Amniotic epithelial cell (primary cell): ENCODE results near the gene ODC1.
"Not testable (repeated sequence)": the region's sequence is repeated elsewhere in the genome, so short reads cannot be mapped to it uniquely, and the experiment has no call there.

Experiments used
- DNase-seq: peaks from one replicate; pipeline ENCODE4 v3.0.0-alpha.2; 2010; ENCODE audit warnings: low read depth

ODC1 gene

DNA sequence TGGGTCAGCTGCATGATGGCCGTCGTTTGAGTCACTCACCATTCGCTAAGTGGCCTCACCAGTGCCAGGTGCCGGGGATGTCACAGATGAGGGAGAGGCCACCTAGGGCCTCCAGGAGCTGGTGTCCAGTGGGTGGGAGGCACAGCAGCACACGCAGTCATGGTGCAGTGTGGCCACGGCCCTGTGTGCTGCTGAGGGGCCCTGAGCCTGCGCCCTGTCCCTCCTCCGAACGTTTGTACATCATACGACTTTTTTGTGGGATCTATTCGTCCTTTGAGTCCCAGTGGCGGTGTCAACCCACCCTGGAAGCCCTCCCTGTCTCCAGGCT, 30.1 kb upstream of the ODC1 start:
- no peak for DNase-seq

DNA sequence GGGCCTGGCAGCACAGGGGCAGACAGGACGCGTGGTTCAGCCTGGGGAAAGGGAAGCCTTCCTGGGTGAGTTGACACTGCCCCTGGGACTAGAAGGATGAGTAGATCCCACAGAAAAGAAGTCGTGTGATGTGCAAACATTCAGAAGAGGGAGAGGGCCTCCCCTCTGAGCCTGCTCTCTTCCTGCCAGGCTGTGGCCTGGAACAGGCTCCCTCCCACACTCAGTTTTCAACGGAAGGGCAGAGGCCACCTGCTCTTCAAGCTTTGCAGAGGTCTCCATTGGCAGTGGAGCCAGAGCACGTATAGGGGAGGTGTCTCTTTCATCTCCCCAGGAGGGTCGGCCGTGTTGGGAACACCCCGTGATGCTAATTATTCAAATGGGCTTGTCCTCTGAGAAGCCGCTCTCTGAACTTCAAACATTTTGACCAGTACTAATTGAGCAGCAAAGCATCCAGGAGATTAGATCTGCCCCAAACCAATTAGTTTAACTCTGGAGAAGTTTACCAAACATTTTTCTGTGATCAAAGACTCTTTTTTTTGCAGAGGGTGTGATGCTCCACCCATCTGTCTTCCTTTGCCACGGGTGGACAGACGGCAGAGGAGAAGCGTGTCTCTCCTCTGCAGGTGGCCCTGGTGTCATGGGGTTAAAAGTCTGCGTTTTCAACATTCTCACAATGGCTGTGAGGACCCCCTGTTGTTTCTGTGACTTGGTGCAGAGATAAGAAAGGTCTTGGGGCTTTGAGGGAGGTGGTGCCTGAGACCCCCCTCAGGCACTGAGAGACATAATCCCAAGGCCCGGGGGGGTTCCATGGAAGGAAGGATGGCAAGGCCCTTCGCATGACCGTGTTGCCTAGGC, 29.5 kb upstream of the ODC1 start:
- DNase-seq, result no peak

DNA sequence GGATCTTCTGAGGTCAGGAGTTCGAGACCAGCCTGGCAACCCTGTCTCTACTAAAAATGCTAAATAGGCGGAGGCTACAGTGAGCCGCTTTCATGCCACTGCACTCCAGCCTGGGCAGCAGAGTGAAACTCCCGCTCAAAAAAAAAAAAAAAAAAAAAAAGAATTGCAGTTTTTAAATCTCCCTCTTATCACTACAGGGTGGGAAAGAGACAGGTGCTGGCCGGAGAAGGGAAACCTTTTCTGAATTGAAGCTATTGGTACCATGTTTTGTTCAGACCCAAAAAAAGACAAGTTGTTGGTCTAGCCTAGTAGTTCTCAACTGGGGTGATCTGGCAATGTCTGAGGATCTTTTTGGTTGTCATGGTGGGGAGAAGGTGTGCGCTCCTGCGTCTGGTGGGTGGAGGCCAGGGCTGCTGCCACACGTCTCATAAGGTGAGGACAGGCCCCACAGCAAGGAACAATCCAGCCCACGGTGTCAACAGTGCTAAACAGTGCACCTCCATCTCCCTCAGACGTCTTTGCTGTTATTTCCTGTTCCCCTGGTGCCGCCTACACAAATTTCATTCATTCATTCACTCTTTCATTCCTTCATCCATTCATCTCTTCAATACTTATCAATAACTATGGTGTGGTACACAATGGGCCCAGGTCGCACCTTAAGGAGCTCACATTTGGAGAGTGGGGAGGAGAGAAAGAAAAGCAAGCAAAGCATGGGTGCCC, 28.8 kb upstream of the ODC1 start:
- DNase-seq, result no peak

DNA sequence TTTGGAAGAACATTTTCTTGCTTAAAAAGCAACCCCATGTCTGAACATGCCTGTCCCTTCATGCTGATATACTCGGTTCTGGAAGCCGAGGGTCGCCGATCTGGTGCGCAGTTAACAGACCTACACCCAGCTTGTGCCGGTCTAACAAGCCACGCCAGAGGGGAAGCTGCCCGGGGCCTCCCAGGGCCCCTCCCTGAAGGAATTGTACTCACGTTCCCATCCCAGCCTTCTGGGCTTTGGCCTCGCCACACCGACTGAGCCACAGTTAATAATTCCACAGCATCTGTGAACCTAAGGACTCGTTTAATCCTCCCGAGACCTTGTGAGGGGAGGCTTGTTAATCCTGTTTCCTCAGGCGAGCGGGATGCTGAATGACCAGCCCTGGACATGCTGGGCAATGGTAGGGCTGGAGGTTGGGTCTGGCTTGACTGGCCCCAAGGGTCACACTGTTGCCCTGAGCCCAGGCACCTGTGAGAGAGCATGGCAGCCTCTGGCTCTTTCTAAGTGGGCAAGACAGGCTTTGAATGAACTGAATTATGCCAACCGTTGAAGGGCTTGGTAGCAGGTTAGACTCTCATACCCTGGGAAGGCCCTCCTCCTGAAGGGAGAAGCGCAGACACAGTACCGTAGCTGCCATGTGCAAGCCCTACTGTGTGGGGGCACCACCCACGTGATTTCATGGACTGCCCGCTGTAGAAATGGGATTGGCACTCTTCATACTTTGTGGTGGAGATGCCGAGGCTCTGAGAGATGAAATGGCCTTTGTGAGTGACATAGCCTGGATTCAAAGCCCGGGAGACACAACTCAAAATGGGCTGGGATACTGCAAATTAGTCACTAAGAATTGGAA, 27.9 kb upstream of the ODC1 start:
- DNase-seq, result no peak

DNA sequence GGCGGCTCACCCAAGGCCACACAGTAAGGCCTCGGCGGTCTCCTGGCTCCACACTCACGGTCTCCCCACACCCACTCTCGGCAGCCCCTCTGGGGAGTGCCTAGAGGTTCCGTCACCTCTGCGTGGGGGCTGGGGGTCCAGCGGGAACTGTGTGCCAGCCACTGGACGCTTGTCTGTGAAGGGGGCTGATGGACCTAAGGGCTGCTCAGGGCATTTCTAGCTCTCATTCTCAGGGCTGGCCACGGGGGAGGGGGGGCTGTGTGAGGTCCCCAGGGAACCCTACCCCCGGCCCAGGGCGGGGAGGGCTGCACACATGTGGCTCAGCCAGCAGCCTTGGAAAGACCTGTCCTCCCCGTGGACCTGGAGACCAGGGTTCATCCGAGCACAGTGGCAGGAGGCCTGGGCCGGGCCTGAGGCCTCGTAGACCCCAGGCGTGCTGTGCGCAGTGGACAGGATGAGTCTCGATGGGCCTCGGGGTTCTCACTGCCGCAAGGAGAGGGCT, 27.1 kb upstream of the ODC1 start:
- no peak for DNase-seq

DNA sequence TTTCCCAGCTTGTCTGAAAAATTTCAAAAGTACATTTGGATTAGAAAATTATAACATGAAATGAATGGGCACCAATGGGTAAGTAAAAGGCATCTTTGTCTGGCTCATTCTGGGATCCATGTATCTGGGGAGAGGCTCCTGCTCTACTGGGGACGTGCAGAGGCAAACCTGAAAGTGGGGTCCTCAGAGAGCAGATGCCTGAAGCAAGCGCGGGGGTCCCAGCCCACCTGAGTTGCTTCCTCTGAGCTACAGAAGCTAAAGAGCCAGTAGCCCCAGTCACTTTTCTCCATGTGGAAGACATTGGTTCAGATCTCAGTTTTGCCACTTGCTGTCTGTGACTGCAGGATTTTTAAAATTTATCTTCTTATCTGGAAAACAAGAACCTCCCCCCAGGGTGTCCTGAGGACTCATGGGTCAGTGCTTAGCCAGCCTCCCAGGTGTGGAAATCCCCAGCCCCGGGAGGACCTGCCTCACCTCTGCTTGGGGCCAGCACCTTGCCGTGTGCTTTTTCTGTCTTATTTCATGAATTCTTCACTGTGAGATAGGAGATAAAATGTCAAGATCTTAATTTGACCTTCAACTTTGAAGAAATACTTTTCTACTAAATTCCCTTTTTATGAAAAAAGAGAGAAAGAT, 25.1 kb upstream of the ODC1 start:
- DNase-seq, result no peak

DNA sequence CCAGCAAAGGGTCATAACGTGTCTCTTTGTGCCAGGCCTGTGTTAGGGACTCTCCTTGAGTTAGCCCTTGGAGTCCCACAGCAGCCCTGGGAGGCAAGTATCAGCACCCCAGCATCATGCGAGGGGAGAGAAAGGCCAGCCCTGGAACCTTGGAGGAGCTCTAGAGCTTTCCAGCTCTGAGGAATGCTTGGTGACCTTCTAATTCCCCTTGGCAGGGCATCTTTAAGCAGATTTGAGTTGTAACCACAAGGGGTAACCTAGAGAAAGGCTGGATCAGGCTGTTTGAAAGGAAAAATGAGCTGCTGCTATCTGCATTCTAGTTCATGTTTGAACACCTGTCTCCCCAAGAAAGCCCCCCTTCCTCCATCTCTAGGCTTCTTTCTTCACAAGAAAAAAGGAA, 23.8 kb upstream of the ODC1 start:
- DNase-seq, result no peak

DNA sequence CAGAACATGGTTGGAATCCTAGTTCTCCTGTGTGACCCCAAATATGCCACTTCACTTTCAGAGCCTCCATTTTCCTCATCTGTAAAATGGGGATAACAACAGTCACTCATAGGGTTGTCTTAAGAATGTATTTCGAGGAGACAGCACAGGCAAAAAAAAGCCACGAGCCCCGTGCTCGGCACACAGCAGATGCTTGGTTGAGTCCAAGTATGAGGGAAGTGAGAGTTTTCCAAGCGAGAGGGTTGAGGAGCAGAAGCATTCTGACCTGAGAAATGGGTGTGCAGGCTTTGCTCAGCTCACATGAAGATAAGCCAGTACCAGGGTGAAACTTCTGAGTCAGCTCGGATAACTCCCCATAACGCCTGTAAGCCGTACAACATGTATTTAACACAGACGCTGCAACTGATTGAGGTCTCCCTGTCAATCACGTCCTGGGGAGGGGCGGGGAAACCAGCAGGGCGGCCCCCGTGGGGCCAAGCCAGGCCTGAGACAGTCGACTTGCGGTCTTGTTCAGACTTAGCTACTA, 23.0 kb upstream of the ODC1 start:
- DNase-seq, result peak; percentile 16

DNA sequence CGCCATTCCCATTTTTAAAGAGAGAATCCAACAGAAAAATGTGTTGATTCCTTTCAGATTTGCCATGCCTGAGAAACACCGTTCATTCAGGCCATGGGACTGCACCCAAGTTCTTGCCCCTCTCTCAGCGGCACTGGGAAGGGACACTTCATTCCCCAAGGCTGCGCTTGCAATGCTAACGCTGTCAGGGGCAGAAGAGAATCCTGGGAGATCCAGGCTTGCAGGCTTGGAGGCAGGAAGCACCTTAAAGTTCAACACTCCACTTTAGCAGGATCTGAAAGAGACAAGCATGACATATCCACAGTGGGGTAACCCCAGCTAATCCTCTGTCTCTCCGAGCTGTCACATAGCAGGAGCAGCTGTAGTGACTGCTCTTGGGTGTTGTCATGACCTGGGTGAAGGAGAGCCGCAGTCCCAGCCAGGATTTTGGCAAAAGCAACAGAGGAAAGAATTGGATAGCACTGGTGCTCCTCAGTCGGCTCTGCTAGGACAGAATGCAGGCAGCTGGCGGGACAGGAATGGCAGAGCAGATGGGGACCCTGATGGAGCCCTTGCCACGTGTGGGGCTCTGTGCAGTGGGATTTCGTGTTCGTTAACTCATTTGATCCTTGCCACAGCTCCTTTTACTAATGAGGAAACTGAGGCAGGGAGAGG, 22.0 kb upstream of the ODC1 start:
- no peak for DNase-seq

DNA sequence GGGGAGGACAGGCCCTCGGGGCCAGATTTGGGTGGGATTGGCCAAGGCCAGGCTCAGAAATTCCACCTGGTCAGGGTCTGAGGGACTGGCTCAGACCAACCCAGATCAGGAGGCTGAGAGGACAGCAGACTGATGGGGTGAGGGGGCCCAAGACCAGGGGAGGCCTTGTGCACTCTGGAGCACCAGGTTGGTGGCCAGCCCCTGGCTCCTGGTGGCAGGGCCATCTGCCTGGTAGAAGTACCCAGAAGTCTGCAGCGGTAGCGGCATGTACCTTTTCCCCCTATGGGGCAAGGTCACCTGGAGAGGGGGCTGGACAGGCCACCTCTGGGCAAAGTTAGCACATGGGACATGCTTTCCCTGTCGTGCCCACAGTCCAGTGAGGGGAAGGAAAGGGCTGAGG, 21.2 kb upstream of the ODC1 start:
- DNase-seq, result no peak

DNA sequence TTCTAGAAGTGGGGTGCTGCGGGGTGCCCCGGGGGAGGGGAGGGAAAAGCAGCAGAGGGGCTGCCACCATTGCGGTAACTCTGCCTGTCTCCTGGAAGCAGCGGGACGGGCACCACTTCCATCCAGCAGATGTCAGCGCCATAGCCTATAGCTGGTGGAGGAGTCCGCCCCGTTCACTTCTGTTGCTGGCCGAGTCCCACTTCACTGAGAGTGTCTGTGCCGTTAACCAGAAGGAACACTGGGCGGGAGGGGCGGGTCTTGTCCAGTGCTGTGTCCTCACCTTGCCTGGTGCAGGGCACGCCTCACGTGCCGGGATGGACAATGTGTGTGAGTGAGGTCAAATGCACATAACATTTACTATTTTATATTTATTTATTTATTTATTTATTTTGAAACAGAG, 19.3 kb upstream of the ODC1 start:
- DNase-seq, result no peak

DNA sequence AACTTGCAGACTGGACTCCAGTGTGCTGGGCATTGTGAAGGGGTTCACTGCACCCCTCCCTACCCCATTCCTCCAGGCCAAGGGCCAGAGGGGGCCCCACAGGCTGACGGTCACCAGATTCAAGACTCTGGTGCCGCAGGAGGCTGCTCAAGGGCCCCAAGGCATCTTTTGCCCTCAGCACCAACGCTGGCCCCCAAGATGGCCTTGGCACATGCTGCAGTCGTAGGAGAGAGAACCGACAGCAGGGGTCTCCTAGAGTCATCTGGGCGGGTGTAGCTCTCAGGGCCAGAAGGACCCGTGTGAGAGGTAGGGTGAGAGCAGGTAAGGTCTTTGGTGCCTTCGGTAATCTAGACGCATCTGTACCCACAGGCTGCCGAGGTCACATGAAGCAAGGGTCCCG, 18.7 kb upstream of the ODC1 start:
- no peak for DNase-seq

DNA sequence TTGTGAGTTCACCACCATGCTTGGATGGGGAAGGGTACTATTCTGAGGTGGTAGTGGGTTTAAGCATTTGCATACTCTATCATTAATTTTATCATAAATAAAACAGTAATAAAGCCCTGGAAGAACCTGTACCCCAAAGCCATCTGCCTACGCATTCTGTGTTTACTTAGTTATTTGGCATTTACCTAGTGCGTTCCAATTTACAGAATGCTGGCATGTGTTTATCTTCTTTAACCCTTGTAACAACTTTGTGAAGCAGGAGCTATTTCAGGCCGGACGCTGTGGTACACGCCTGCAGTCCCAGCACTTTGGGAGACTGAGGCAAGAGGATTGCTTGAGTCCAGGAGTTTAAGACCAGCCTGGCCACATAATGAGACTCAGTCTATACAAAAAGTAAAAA, 17.8 kb upstream of the ODC1 start:
- no peak for DNase-seq

DNA sequence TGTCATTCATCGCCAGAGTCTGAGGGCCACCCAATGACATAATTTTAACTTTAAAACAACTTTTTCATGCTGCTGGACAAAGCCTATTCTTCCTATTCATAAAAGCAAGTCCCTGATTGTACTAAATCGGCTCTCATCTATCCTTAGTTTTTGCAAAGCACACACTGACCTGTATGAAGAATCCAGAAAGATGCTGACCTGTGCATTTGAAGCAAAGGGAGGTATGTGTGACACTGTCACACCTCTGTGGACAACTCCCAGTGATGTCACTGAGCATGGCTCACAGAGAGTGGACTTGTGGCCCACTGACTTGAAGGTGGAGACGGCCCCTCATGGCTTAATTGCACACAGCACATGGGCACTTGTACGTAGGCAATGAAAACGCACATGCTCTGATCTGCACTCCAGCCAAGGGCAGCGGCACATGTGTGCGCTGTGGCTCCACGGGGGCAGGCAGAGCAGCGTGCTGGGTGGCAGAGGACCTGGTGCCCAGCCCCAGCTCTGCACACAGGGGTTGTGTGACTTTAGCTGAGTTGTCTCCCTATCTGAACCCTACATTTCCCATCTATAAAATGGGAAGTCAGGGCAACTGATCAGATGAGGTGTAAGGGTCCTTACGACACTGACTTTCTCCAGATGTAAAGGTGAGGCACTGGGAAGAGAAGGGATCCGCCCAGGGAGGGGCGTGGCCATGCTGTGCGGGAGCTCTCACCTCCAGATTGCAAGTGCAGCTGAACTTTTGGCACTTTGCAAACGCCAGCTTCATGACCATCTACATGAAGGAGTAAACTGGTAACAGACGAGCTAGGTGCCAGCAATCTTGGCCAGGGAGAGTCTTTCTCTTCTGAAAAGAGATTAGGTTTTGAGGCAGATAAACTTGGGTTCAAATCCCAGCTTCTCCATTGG, 14.3 kb upstream of the ODC1 start:
- DNase-seq, result no peak

DNA sequence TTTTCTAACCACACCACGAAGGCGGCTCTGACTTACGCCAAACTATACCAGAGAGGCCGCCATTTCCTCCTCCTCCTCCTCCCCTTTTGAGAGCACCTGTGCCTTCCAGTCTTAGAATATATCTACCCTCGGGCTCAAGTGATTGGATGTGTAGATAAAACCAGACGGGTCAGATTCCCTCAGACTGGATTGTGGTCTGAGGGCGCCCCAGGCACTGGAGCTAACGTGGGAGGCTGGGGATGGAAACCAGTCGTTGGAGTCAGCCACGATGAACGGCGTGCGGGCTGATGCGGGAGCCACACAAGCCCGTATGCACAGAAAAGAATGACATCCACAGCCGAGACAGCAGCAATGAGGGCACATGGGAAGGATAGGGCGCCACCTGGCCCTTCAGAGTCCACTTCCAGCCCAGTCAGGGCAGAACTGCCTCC, 12.3 kb upstream of the ODC1 start:
- no peak for DNase-seq

DNA sequence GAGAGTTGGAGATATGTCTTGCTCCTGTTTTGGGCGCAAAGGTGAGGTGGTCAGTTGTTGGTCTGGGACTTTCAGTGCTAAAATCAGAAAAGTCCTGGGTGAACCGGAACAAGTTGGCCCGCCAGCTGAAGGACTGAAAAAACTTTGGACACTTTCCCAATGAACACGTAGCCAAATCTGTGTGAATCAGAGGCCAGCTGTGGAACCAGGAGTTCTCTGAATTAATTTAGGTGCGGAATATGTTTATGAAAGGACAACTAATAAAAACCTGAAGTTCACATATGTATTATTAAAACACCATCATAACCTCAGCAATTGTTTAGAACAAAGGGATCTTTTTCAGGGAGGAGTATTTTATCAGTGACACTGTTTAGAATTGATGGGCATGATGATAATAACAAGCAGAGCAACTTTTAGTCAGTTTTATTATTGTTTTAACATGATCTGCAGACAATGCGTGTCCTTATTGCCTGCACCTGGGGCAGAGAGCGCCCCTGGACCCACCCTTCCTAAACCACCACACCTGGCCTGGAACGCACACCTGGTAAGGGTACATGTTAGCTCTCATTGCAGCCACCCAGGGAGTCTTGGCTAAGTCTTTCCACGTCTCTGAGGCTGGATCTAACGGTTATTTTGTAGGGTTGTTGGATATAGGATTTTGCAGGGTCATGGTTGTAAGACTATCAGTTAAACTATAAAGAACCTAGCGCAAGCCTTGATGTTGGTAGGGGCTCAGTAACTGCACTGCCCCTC, 9.9 kb upstream of the ODC1 start:
- no peak for DNase-seq

DNA sequence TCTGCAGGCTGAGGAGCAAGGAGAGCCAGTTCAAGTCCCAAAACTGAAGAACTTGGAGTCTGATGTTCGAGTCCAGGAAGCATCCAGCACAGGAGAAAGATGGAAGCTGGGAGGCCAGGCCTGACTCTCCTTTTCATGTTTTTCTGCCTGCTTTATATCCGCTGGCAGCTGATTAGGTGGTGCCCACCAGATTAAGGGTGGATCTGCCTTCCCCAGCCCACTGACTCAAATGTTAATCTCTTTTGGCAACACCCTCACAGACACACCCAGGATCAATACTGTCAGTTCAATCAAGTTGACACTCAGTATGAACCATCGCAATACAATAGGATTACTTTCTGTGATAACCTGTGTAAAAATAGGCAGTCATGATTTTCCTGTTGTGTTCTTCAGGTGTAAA, 9.1 kb upstream of the ODC1 start:
- DNase-seq, result not testable (repeated sequence)

DNA sequence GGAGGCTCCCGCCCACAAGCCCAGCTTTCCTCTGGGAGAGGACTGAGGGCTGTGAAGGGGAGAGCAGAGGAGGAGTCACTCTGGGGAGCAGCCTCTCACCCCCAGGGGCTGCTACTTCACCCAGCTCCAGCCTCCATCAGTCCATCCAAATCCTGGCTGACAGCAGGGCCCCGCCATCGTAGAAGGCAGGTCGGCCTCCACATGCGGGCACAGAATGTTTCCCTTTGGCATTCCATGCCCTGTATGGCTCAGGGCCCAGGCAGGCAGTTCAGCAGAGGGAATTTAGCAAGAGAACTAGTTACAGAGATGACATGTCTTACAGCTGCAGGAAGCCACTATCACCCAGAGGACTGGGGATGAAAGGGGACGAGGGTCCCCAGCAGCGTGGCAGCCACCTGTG, 6.4 kb upstream of the ODC1 start:
- DNase-seq, result no peak

DNA sequence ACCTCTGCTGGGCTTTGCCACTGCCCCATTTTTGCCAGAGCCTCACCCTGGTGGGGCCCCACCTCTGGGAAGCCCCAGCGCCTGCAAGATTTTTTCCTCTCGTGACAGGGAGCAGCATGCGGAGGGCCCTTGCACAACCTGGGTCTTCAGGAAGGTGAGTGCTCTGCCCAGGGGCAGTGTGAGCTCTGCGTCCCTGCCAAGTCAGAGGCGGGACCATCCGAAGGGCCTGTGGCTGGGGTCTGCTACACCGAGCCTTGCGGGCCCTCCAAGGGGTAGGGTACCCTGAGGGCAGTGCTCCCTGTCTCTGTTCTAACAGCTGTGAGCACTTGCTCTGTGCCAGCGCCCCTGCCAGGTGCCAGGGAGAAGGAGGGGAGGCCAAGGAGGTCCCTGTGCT, 5.8 kb upstream of the ODC1 start:
- DNase-seq, result no peak
